B cell (primary cell): Measurements from ENCODE around the gene LARGE1. TPM values are rescaled to one million over a fixed set of nuclear protein-coding genes. Genes with fewer than 3 reads are reported as not detected.

Source experiments
- ATAC-seq: fragments of 200-7000 bp; cut with Tn5 transposase; one replicate; pipeline ENCODE4 v1.10.0; 2021; ENCODE audit warnings: low read depth, mild to moderate bottlenecking, moderate number of reproducible peaks, moderate library complexity
- CTCF ChIA-PET: fragments of 350-600 bp; sonication (Branson Sonifier 250); formaldehyde crosslinking; loops from one replicate; lab custom pipeline; 2021; ENCODE audit warnings: antibody characterized with exemption, inconsistent platforms; lab: Charles Lee
- POLR2A ChIA-PET: fragments of 350-600 bp; sonication (Branson Sonifier 250); formaldehyde crosslinking; loops from one replicate; lab custom pipeline; 2021; ENCODE audit warnings: antibody characterized with exemption; lab: Charles Lee
- DNase-seq: peaks from one replicate; pipeline ENCODE4 v3.0.0; 2013
- H2AFZ ChIP-seq: 2 replicates; pipeline ENCODE4 v1.6.1; 2012; ENCODE audit warnings: mild to moderate bottlenecking, low read depth, low read length; ENCODE audit not compliant: insufficient read depth, poor library complexity, severe bottlenecking
- H3K27ac ChIP-seq, 2 donors: 1 replicate in 1 of 2; 2 replicates in 1 of 2; pipeline ENCODE4 v1.5.1; 2012 to 2013; ENCODE audit warnings: low read length in 2 of 2, mild to moderate bottlenecking in 2 of 2, moderate library complexity in 1 of 2
- H3K27me3 ChIP-seq, 4 experiments: fragments of 200-600 bp in 1 of 4; sonication (generic) in 1 of 4; replicated peaks in 1 of 4; 1 replicate in 2 of 4; 2 replicates in 2 of 4; pipeline versions ENCODE4 v1.6.1 to v1.7.0; 2013 to 2016; ENCODE audit warnings: low read length in 3 of 4, mild to moderate bottlenecking in 2 of 4, mixed read lengths in 1 of 4, moderate library complexity in 1 of 4; ENCODE audit not compliant: insufficient read depth in 4 of 4, control insufficient read depth in 3 of 4; ENCODE audit errors: control extremely low read depth in 1 of 4
- H3K36me3 ChIP-seq, 2 experiments: replicated peaks in 1 of 2; 1 replicate in 1 of 2; 2 replicates in 1 of 2; pipeline versions ENCODE4 v1.6.1 to v1.7.1; 2013; ENCODE audit warnings: low read length in 1 of 2; ENCODE audit not compliant: insufficient read depth in 2 of 2, control insufficient read depth in 1 of 2; ENCODE audit errors: control extremely low read depth in 1 of 2, extremely low read depth in 1 of 2
- H3K4me1 ChIP-seq, 2 donors: fragments of 200-600 bp in 1 of 2; sonication (generic) in 1 of 2; 1 replicate in 1 of 2; 2 replicates in 1 of 2; pipeline versions ENCODE4 v1.5.1 to v1.6.1; 2013 to 2017; ENCODE audit warnings: low read length in 2 of 2; ENCODE audit not compliant: control insufficient read depth in 2 of 2, insufficient read depth in 2 of 2
- H3K4me2 ChIP-seq: replicated peaks from 2 replicates; pipeline ENCODE3; 2012; ENCODE audit warnings: mild to moderate bottlenecking, low read depth, low read length; ENCODE audit not compliant: poor library complexity, severe bottlenecking
- H3K4me3 ChIP-seq, 5 experiments: fragments of 200-600 bp in 1 of 5; sonication (generic) in 1 of 5; 1 replicate in 3 of 5; 2 replicates in 2 of 5; pipeline versions ENCODE4 v1.5.1 to v1.7.0; 2011 to 2016; ENCODE audit warnings: low read length in 4 of 5, mild to moderate bottlenecking in 4 of 5, low read depth in 2 of 5, control low read depth in 1 of 5, moderate library complexity in 1 of 5; ENCODE audit not compliant: insufficient read depth in 1 of 5; ENCODE audit errors: control extremely low read depth in 1 of 5, extremely low read depth in 1 of 5
- H3K79me2 ChIP-seq: fragments of 200-600 bp; sonication (generic); one replicate; pipeline ENCODE4 v1.6.0; 2016; ENCODE audit warnings: low read length; ENCODE audit not compliant: control insufficient read depth, insufficient read depth
- H3K9ac ChIP-seq: fragments of 200-600 bp; sonication (generic); 2 replicates; pipeline ENCODE4 v1.6.1; 2017; ENCODE audit warnings: mild to moderate bottlenecking, low read length, moderate library complexity
- H3K9me3 ChIP-seq, 3 donors: one replicate each; pipeline versions ENCODE4 v1.6.1 to v1.7.1; 2013; ENCODE audit warnings: low read length in 2 of 3; ENCODE audit not compliant: control insufficient read depth in 2 of 3, insufficient read depth in 1 of 3; ENCODE audit errors: control extremely low read depth in 1 of 3
- H4K20me1 ChIP-seq: 2 replicates; pipeline ENCODE4 v1.6.0; 2012; ENCODE audit warnings: mild to moderate bottlenecking, low read length; ENCODE audit not compliant: insufficient read depth, control insufficient read depth, poor library complexity, severe bottlenecking
- H3K27ac Mint-ChIP-seq: one replicate; pipeline ENCODE4 v1.8.0; 2021; ENCODE audit warnings: mixed read lengths
- H3K27me3 Mint-ChIP-seq: one replicate; pipeline ENCODE4 v1.8.0; 2021; ENCODE audit warnings: mixed read lengths
- H3K4me1 Mint-ChIP-seq: one replicate; pipeline ENCODE4 v1.8.0; 2021; ENCODE audit warnings: mixed read lengths
- H3K4me3 Mint-ChIP-seq: one replicate; pipeline ENCODE4 v1.8.0; 2021; ENCODE audit warnings: mixed read lengths
- H3K9me3 Mint-ChIP-seq: one replicate; pipeline ENCODE4 v1.8.0; 2022; ENCODE audit warnings: mixed read lengths; ENCODE audit not compliant: insufficient read depth
- EZH2 ChIP-seq: IDR thresholded peaks from 2 replicates; pipeline ENCODE4 v1.6.1; 2012; ENCODE audit warnings: borderline replicate concordance, low read depth, mild to moderate bottlenecking, moderate library complexity, low read length; ENCODE audit not compliant: insufficient read depth, poor library complexity, severe bottlenecking
- WGBS: methylation state at CpG from one replicate; pipeline ENCODE4 v1.1.5; 2013; ENCODE audit warnings: missing lambda C conversion rate; ENCODE audit not compliant: insufficient coverage; 5-methylcytosine and 5-hydroxymethylcytosine counted together
- intact Hi-C: fragments of 100-400 bp; cut with micrococcal nuclease; formaldehyde crosslinking; loops from one replicate; pipeline ENCODE4 v1.10.0; 2022
- polyA plus RNA-seq: library from polyadenylated mRNA; depleted of rRNA; stranded (reverse); fragments of >200 nt; gene quantifications from 2 replicates; pipeline ENCODE4 v1.2.3, GENCODE V29; 2012
- total RNA-seq, 2 donors: library from RNA; stranded (reverse); fragments of 120-200 nt in 1 of 2; gene quantifications; 1 replicate in 1 of 2; 2 replicates in 1 of 2; pipeline versions ENCODE4 v1.2.3 to v1.2.4, GENCODE V29; 2013 to 2022
- TF ChIP-seq, protein P1 (sequence below): fragments of 200-600 bp; IDR thresholded peaks from one replicate; pipeline ENCODE4 v1.8.0; 2022; ENCODE audit warnings: antibody characterized with exemption, mild to moderate bottlenecking

The LARGE1 gene
- total and polyA plus RNA-seq, 2 donors (not counting 1 experiment from before 2014, with no cell fraction given): 20.7 to 82.0 TPM

DNA sequence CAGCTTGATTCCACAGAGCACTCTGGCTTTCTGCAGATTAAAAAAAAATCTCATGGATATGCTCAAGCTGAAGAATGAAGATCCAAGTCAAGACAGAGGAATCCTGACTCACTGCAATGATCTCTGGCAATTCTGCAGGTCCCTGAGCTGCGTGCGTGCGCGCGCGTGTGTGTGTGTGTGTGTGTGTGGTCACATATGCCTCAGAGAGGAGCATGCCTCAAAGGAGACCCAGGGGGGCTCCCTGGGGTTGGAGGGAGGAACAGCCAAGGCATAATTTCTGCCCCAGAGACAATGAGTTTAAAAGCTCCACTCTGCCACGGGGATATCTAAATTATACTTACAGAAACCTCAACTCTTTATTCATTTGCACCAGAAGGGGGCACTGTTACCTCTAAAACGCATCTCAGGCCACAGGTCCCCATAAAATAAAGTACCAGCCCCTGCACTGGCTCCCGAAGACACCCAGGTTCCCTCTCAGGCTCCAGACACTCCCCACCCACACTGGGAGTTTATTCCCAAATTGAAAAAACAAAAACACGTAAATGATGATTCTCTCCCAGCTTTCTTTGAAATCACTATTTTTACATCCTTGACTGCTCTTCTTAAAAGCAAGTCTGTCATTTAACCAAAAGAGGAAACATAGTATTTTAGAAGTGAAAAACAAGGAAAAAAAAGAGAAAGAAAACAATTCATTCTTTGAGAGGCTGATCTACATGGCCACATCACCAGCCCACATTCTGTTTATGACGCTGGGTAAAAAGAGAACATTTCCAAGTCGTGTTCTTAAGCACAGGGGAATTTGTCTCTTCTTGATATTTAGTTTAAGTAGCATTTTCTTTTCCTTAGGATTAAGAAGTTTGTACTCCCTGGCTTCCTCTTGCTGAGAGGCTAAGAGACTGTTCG is 401.0 kb downstream of the LARGE1 start:
- H3K9me3 ChIP-seq: peaks cover 0 to 8% (median 5%) of the 10 kb centered on the region in 3 donors
- peak overlapping the region; percentile 38 to 75 for H3K27ac ChIP-seq
- peaks cover 28% of the 10 kb centered on the region for H3K79me2 ChIP-seq
- intact Hi-C loops: loop anchor here (1.0 kb wide), 5 partner anchors 49 to 592 kb away; no protein-coding TSS in a partner anchor
- ChIA-PET POLR2A (interaction anchor here (0.6 to 5.2 kb wide), 10 partner anchors 44 to 400 kb away, joined by 3 to 28 read pairs (median 6); no protein-coding TSS in a partner anchor), CTCF (interaction anchor here (0.6 to 8.9 kb wide), 49 partner anchors 8 to 1712 kb away, joined by 3 to 258 read pairs (median 3); partner anchors contain the start of gene LARGE1)
- H3K4me1 ChIP-seq: peaks cover 52 to 55% of the 10 kb centered on the region in 2 donors
- no peaks in the 10 kb centered on the region for H3K27me3 Mint-ChIP-seq
- H3K27me3 ChIP-seq: no peaks in the 10 kb centered on the region
- 58% methylated on average over 10 of the region's 13 CpGs for WGBS
- peak overlapping the region; percentile 67 for H3K4me2 ChIP-seq
- peaks cover 53% of the 10 kb centered on the region for H3K4me1 Mint-ChIP-seq
- DNase-seq: peak; percentile 88
- peak overlapping the region; percentile 1 for H2AFZ ChIP-seq
- no peaks in the 10 kb centered on the region for H3K36me3 ChIP-seq
- H3K27ac Mint-ChIP-seq: peak overlapping the region; percentile 87
- peak overlapping the region; percentile 75 for H3K4me3 Mint-ChIP-seq
- peak overlapping the region in 3 of 5 experiments; percentile 6 to 48 (median 7) for H3K4me3 ChIP-seq
- TF ChIP-seq, protein P1, sequence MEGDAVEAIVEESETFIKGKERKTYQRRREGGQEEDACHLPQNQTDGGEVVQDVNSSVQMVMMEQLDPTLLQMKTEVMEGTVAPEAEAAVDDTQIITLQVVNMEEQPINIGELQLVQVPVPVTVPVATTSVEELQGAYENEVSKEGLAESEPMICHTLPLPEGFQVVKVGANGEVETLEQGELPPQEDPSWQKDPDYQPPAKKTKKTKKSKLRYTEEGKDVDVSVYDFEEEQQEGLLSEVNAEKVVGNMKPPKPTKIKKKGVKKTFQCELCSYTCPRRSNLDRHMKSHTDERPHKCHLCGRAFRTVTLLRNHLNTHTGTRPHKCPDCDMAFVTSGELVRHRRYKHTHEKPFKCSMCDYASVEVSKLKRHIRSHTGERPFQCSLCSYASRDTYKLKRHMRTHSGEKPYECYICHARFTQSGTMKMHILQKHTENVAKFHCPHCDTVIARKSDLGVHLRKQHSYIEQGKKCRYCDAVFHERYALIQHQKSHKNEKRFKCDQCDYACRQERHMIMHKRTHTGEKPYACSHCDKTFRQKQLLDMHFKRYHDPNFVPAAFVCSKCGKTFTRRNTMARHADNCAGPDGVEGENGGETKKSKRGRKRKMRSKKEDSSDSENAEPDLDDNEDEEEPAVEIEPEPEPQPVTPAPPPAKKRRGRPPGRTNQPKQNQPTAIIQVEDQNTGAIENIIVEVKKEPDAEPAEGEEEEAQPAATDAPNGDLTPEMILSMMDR: peak; percentile 79
- no peak for TF ChIP-seq EZH2
- peak; percentile 53 for ATAC-seq
- H4K20me1 ChIP-seq: no peaks in the 10 kb centered on the region
- H3K9me3 Mint-ChIP-seq: no peaks in the 10 kb centered on the region
- peak overlapping the region; percentile 38 for H3K9ac ChIP-seq
